Cardiac muscle cell (in vitro differentiated cells and primary cell): Measurements from ENCODE around the gene DAPK1. TPM values are rescaled to one million over a fixed set of nuclear protein-coding genes. Genes with fewer than 3 reads are reported as not detected.

Experiments used
- DNase-seq, 2 donors: peaks; one replicate each; pipeline versions ENCODE4 v3.0.0 to v3.0.0-alpha.2; 2010 to 2017; ENCODE audit warnings: low read depth in 1 of 2, low spot score in 1 of 2
- H3K27ac ChIP-seq: fragments of 200-600 bp; sonication (generic); 2 replicates; pipeline ENCODE4 v1.5.1; 2016
- H3K27me3 ChIP-seq: fragments of 200-600 bp; sonication (generic); 2 replicates; pipeline ENCODE4 v1.6.0; 2016; ENCODE audit warnings: control low read depth
- H3K36me3 ChIP-seq: fragments of 200-600 bp; sonication (generic); 2 replicates; pipeline ENCODE4 v1.5.1; 2016; ENCODE audit warnings: control low read depth
- H3K4me1 ChIP-seq: fragments of 200-600 bp; sonication (generic); 2 replicates; pipeline ENCODE4 v1.8.1; 2017; ENCODE audit warnings: low read depth, mild to moderate bottlenecking, mixed run types
- H3K4me3 ChIP-seq: fragments of 200-600 bp; sonication (generic); 2 replicates; pipeline ENCODE4 v1.5.1; 2016; ENCODE audit warnings: mild to moderate bottlenecking
- H3K9me3 ChIP-seq: fragments of 200-600 bp; sonication (generic); 2 replicates; pipeline ENCODE4 v1.5.1; 2017; ENCODE audit warnings: low read depth, mild to moderate bottlenecking, control low read depth
- CTCF ChIP-seq: IDR thresholded peaks from 2 replicates; pipeline ENCODE4 v1.5.1; 2012; ENCODE audit warnings: low read depth, mild to moderate bottlenecking, low read length
- polyA plus RNA-seq: library from polyadenylated mRNA; unstranded; fragments of >200 nt; fragmentation: Nextera tagmentation; extraction: Ambion mirVana; gene quantifications from 2 replicates; pipeline ENCODE4 v1.2.1, GENCODE V29; 2016
- total RNA-seq: library from RNA; depleted of rRNA; stranded (reverse); fragments of >200 nt; gene quantifications from 2 replicates; pipeline ENCODE4 v1.2.3, GENCODE V29; 2016

Gene DAPK1
- total and polyA plus RNA-seq, 2 experiments from 2014 or later: 21.0 to 39.6 TPM

GRCh38 chr9:87464992-87465378 is 32.7 kb upstream of the DAPK1 start:
- no peak for TF ChIP-seq CTCF
- H3K36me3 ChIP-seq: no peaks in the 10 kb centered on the region
- H3K9me3 ChIP-seq: no peaks in the 10 kb centered on the region
- peaks cover under 1% of the 10 kb centered on the region for H3K4me1 ChIP-seq
- H3K27me3 ChIP-seq: no peaks in the 10 kb centered on the region
- DNase-seq: no peak
- H3K27ac ChIP-seq: no peak overlapping the region
- no peak overlapping the region for H3K4me3 ChIP-seq

DNA sequence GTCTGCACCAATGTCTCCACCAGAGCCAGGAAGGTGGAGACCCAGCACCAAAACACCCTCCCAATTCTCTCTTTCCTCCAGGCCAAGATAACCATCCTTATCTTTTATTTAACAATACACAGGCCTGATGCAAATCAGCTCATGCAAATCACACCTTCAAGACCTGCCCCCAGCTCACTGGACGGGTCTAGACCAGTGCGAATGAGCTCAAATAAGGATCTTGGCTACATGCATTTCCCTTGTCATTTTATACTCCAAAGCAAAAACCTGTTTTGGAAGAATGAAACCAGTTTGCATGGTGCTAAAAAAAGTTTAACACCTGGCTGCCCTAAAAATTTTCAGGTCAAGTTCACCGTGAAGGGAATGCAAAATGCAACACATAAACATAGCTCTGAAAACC is 31.9 kb upstream of the DAPK1 start:
- H3K27me3 ChIP-seq: no peaks in the 10 kb centered on the region
- H3K36me3 ChIP-seq: no peaks in the 10 kb centered on the region
- H3K9me3 ChIP-seq: no peaks in the 10 kb centered on the region
- no peak for TF ChIP-seq CTCF
- H3K4me1 ChIP-seq: peaks cover 4% of the 10 kb centered on the region
- H3K27ac ChIP-seq: no peak overlapping the region
- no peak overlapping the region for H3K4me3 ChIP-seq
- no peak for DNase-seq

GRCh38 chr9:87467187-87467586 is 30.5 kb upstream of the DAPK1 start:
- no peak for DNase-seq
- Histone ChIP-seq H3K9me3 (no peaks in the 10 kb centered on the region), H3K4me3 (no peak overlapping the region), H3K4me1 (peaks cover 4% of the 10 kb centered on the region), H3K27ac (no peak overlapping the region), H3K36me3 (no peaks in the 10 kb centered on the region), H3K27me3 (no peaks in the 10 kb centered on the region)
- TF ChIP-seq CTCF: no peak

DNA sequence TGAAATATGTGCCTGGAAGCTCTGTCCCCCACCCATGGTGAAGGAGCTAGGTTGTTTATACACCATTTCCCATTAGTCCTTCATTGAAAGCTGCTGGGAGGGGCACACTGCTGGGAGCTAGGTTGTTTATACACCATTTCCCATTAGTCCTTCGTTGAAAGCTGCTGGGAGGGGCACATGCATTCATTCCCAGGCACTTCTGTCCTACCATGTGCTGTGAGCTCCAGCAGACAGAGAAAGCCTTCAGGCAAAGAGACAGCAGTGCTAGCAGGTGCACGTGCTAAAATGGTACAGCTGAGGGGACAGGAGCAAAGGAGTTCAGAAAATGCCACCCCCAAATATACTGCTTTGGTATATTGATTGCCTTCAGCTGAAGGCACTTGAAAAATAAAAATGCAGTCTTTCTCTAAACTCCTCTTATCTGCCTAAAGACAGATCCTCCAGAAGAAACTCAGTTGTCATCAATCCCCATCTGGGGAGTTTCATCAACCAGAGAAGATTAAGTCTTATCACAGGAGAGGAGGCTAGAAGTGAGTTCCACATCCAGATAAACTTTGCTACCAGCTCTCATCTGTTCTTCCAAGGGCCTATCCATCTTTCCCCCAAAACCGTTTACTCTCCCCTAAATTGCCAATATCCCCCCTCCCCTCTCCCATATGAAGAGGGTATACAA is 27.7 kb upstream of the DAPK1 start:
- Histone ChIP-seq H3K27me3 (no peaks in the 10 kb centered on the region), H3K27ac (no peak overlapping the region), H3K4me3 (no peak overlapping the region), H3K9me3 (no peaks in the 10 kb centered on the region), H3K4me1 (peaks cover 4% of the 10 kb centered on the region), H3K36me3 (no peaks in the 10 kb centered on the region)
- no peak for DNase-seq
- TF ChIP-seq CTCF: no peak

DNA sequence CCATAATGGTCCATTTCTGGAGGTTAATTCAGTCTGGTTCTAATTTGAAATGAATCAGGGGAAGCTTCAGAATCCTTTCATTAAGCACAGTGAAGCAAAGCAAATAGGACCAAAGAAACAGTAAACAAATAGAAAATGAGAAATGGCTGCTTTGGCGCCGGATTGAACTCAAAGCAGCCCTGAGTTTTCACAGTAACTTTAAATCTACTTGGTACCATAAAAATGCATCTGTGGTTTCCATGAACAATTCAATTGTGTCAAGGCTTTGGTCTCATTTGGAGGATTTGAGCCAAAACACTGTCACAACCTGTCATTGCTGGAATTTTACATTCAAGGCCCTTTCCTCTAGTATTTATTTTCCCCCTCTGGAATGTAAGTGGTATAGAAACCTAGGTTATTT is 25.9 kb upstream of the DAPK1 start:
- Histone ChIP-seq H3K27me3 (no peaks in the 10 kb centered on the region), H3K4me1 (peaks cover 4% of the 10 kb centered on the region), H3K27ac (no peak overlapping the region), H3K36me3 (no peaks in the 10 kb centered on the region), H3K9me3 (no peaks in the 10 kb centered on the region), H3K4me3 (no peak overlapping the region)
- DNase-seq: no peak
- TF ChIP-seq CTCF: no peak
